ENCODE data around the gene ACTL7A. TPM values are rescaled to one million over a fixed set of nuclear protein-coding genes. Genes with fewer than 3 reads are reported as not detected.
"Not testable (repeated sequence)": the region's sequence is repeated elsewhere in the genome, so short reads cannot be mapped to it uniquely, and the experiment has no call there.

Gene ACTL7A
- total RNA-seq, 6 experiments from 2014 or later: not detected

GRCh38 chr9:108844856-108845255 lies 17.2 kb upstream of the ACTL7A start:
- Histone ChIP-seq H3K4me1 (no peaks in the 10 kb centered on the region), H3K27ac (no peak overlapping the region), H3K27me3 (no peaks in the 10 kb centered on the region), H3K9me3 (no peaks in the 10 kb centered on the region), H3K36me3 (no peaks in the 10 kb centered on the region), H3K4me3 (no peak overlapping the region)
- ATAC-seq (no peak), DNase-seq (no peak)
- 76% methylated on average over 2 of the region's 2 CpGs for WGBS (ENCODE audit: insufficient coverage, low coverage, low lambda C conversion rate, missing lambda C conversion rate)
- intact Hi-C loops (cut with DNase I): no loop called here
- TF ChIP-seq CTCF (IDR thresholded peaks at IDR 0.05) (no peak), POLR2A (IDR thresholded peaks at IDR 0.05) (no peak)

DNA sequence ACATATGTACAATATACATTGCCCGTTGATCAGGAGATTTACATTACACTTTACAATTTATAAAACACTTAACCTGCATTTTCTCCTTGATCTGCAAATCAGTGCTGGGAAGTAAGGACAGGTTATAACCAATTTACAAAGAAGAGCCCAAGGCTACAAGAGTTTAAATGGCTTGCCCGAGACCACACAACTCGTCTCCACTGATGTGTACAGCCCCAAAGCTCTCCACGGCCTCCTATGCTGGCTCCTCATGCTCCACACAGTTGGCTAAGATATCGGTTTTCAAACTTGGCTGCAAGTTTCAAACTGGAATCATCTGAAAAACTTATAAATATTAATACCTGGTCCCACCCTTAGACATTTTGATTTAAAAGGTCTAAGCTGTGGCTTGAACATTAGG lies 16.6 kb upstream of the ACTL7A start:
- Histone ChIP-seq H3K4me1 (no peaks in the 10 kb centered on the region), H3K36me3 (no peaks in the 10 kb centered on the region), H3K27me3 (no peaks in the 10 kb centered on the region), H3K4me3 (no peak overlapping the region), H3K27ac (no peak overlapping the region), H3K9me3 (no peaks in the 10 kb centered on the region)
- intact Hi-C loops (cut with DNase I): no loop called here
- WGBS (ENCODE audit: insufficient coverage, low coverage, low lambda C conversion rate, missing lambda C conversion rate): 72% methylated on average over 5 of the region's 5 CpGs
- ATAC-seq (no peak), DNase-seq (no peak)
- TF ChIP-seq POLR2A (IDR thresholded peaks at IDR 0.05): no peak
- no peak for TF ChIP-seq CTCF (IDR thresholded peaks at IDR 0.05)

- H3K9me3 ChIP-seq: no peaks in the 10 kb centered on the region
- WGBS (ENCODE audit: insufficient coverage, low coverage, low lambda C conversion rate, missing lambda C conversion rate): 48% methylated on average over 2 of the region's 2 CpGs
- TF ChIP-seq CTCF (IDR thresholded peaks at IDR 0.05): no peak
- no peak for TF ChIP-seq POLR2A (IDR thresholded peaks at IDR 0.05)
- intact Hi-C loops (cut with DNase I): no loop called here
- DNase-seq: no peak
- no peak overlapping the region for H3K27ac ChIP-seq
- no peaks in the 10 kb centered on the region for H3K36me3 ChIP-seq
- no peaks in the 10 kb centered on the region for H3K4me1 ChIP-seq
- H3K4me3 ChIP-seq: no peak overlapping the region
- ATAC-seq: no peak
- no peaks in the 10 kb centered on the region for H3K27me3 ChIP-seq
Observed at GRCh38 chr9:108845947-108846346, 16.1 kb upstream of the ACTL7A start.

GRCh38 chr9:108848296-108848695 lies 13.8 kb upstream of the ACTL7A start:
- ATAC-seq; H3K27me3 ChIP-seq; H3K27ac ChIP-seq; H3K4me1 ChIP-seq; DNase-seq; H3K9me3 ChIP-seq; intact Hi-C loops (cut with DNase I); H3K36me3 ChIP-seq; H3K4me3 ChIP-seq: not testable (repeated sequence)
- whole genome bisulfite sequencing (ENCODE audit: insufficient coverage, low coverage, low lambda C conversion rate, missing lambda C conversion rate): 72% methylated on average over 2 of the region's 8 CpGs

GRCh38 chr9:108850293-108850897 lies 11.7 kb upstream of the ACTL7A start:
- Histone ChIP-seq H3K27me3 (no peaks in the 10 kb centered on the region), H3K4me1 (peaks cover 0 to 7% (median 0%) of the 10 kb centered on the region in 4 donors), H3K4me3 (no peak overlapping the region), H3K9me3 (no peaks in the 10 kb centered on the region), H3K36me3 (no peaks in the 10 kb centered on the region), H3K27ac (no peak overlapping the region)
- no peak for DNase-seq
- ATAC-seq: peak; percentile 82 to 91 (median 88)
- peak; percentile 45 to 61 (median 53) for TF ChIP-seq CTCF (IDR thresholded peaks at IDR 0.05)
- TF ChIP-seq POLR2A (IDR thresholded peaks at IDR 0.05): no peak
- intact Hi-C loops (cut with DNase I): no loop called here
- 74% methylated on average over 3 of the region's 3 CpGs for WGBS (ENCODE audit: insufficient coverage, low coverage, low lambda C conversion rate, missing lambda C conversion rate)
